GM18858 (cell line): ENCODE data around the gene KCND1.

ENCODE experiments used
- ATAC-seq: cut with Tn5 transposase; IDR thresholded peaks from one replicate; pipeline ENCODE4 v1.9.1; 2021; ENCODE audit not compliant: unreplicated experiment

The KCND1 gene

GRCh38 chrX:48939524-48940228, 32.0 kb downstream of the KCND1 start:
- ATAC-seq: no peak

- ATAC-seq: peak; percentile 43
These were observed 32.8 kb downstream of the KCND1 start for GRCh38 chrX:48938721-48939425.

DNA sequence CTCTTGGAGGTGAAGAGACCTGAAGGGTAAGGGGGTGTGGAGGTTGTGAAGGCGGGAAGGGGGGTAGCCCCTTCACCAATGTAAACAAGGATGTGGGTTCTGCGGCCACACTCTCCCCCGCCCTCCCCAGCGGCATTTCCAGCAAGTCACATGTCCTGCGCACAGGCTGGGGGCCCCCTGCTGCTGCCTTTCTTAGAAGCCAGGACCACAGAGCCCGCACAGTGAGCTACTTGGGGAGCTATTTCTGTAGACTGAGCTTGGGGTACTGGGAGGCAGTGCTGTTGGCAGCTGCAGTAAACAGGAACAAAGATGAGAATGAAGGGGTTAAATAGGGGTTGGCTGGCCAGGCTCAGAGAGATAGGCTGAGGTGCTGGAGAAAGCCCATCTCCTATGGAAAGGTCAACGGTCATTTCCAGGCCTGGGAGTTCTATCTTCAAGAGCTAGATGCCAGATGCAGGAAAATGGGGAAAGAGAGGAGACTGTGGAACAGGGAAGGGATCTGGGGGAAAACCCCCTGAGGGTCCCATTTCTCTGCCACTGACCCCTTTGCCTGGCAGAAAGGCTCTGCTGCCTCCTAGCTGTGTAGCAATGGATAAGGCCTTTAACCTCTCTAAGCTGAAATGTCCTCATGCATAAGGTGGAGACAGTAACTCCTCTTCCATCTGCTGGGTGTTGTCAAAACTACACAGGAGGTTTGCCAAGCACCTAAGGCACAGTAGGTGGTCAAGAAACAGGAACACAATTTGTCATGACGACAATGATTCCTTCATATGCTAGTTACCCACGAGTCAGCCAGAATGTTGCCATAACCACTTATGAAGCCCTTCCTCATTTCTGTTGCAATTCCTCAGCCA, 34.4 kb downstream of the KCND1 start:
- ATAC-seq: peak; percentile 37

GRCh38 chrX:48936429-48937053, 35.1 kb downstream of the KCND1 start:
- no peak for ATAC-seq

GRCh38 chrX:48935301-48935670, 36.4 kb downstream of the KCND1 start:
- ATAC-seq: no peak

DNA sequence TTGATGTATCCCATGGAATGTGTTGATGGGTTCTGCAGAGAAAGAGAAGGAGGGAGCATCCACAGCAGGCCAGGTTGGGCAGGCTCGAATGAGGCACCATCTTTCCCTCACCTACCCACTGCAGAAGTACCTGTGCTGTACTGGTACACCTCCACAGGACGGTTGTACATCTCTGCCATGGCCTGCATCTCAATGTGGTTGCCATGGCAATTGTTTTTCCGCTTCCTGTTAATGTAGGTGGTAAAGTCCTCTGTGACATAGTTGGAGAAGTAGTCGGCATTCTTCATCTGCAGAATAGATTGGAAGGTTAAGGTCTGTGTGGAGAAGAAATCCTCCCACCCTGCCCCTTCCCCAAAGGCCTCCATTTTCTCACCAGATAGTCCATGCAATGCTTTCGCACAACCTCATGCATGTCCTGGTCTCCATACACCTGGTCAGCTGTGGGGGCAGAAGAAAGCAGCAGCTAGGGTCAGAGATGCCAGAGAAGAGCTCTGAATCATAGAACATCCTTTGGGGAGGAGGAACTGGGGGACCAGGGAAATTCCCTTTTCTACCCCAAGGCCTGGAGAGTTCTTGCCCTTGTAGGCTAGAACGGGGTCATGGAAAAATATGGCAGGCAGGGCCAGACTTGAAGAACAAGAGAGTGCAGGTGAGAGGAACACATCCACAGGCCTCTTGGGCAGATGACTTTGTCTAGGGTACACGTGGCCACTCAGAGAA, 36.9 kb downstream of the KCND1 start:
- ATAC-seq: no peak

DNA sequence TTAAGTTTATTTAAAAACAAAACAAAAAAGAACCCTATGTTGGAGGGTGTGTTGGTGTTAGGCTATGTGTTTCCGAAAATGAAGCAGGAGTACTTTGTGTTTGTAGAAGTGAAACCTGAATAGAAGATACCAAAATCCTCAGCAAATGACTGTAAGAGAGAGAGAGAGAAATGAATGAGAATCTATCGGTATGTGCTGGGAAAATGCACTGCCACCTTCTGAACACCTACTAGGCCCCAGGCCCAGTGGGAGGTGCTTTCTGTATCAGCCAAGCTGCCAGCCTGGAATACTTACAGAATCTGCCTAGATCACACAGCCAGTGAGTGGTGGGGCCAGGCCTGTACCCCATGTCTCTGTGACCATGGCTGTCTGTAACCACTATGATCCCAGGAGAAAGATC, 37.9 kb downstream of the KCND1 start:
- ATAC-seq: peak; percentile 34

- ATAC-seq: no peak
These were observed 43.8 kb downstream of the KCND1 start for GRCh38 chrX:48927736-48928382.

- ATAC-seq: no peak
These were observed 44.5 kb downstream of the KCND1 start for GRCh38 chrX:48927123-48927522.

DNA sequence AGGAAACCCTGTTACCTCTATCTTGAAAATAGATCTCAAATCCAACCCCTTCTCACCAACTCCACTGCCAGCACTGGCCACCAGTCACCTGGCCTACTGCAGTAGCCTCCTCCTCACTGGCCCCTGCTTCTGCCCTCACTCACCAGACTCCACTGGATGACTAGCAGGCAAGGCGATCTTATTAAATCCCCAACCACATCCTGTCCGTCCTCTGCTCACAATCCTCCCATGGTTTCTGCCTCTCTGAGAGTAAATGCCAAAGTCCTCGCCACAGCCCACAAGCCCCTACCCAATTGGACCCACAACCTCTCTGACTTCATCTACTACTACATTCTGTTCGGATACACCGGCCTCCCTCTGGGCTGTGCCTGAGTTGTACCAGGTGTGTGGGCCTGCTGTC, 47.4 kb downstream of the KCND1 start:
- ATAC-seq: no peak

DNA sequence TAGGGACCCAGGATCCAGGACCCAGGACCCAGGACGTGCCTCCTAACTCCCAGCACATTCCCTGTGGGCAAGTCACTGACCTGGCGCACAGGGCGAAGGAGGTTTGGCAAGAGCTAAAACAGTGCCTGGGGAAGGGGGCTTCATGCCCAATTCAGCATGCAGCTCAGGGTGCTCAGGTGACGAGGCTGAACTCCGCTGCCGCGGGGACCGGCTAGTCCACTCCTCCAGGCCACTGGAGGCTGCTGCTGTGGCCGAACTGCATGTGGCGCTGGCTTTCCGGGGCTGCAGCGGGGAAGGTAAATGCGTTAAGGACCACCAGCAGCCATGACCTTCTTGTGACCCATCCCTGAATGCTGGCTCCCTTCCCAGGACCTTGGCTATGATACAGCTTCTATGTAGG, 47.9 kb downstream of the KCND1 start:
- no peak for ATAC-seq

- no peak for ATAC-seq
These were observed 50.9 kb downstream of the KCND1 start for GRCh38 chrX:48920718-48921104.

DNA sequence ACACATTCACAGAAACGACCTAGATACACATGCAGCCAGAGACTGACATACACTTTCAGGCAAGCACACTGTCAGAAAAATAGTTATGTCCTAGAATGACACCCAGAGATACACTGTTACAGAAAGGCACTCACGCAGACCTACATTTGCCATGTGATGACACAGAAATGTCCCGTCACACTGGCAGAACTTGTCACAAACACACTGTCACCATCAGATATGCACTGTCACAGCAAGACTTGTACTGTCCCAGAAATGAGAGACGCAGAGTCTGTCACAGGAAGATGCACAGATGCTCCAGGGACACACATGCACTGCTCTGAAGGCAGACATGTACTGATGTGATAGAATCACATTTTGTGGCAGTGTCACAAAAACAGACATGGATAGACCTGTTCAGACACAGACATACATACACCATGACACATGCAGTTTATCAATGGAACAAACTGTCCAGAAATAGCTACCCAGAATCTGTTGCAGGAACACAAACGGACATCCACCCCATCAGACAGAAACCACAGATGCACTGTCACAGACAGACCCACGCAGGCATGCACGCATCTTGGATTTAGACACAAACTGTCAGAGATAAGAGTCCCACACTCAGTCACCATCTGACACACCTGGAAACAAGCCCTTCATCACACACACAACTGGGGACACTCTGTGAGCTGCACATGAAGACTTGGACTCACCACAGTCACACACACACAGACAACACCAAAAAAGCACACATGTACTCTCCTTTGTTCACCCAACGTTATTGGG, 51.5 kb downstream of the KCND1 start:
- ATAC-seq: no peak

DNA sequence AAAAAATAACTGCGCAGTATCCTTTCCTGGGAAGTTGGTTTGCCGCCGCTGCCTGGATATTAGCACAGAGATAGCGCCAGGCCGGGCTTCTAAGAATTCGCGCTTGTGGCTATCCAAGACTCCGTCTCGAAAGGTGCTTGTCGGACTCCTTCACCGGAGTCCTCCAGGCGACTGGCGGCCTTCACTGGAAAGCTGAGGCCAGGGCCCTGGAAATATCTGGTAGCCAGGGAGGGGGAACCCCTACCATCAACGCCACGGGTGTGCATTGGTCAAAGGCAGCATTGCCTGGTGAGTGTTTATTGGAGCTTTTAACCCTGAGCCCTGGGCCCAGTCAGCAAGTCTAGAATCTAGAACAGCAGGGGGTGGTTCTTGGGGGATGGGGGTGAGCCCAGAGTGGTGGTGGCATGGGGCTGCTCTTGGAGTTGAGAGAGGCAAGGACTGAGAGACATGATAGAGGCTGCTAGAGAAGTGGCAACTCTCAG, 52.2 kb downstream of the KCND1 start:
- ATAC-seq: no peak

GRCh38 chrX:48918643-48919340, 52.9 kb downstream of the KCND1 start, which contains the start of gene PIM2:
TSS of gene PIM2 (minus strand) at chrX:48919024. CDS start at chrX:48918834, 190 bp downstream.
- peak; percentile 54 for ATAC-seq

- ATAC-seq: no peak
These were observed 53.4 kb downstream of the KCND1 start for GRCh38 chrX:48918301-48918642.

DNA sequence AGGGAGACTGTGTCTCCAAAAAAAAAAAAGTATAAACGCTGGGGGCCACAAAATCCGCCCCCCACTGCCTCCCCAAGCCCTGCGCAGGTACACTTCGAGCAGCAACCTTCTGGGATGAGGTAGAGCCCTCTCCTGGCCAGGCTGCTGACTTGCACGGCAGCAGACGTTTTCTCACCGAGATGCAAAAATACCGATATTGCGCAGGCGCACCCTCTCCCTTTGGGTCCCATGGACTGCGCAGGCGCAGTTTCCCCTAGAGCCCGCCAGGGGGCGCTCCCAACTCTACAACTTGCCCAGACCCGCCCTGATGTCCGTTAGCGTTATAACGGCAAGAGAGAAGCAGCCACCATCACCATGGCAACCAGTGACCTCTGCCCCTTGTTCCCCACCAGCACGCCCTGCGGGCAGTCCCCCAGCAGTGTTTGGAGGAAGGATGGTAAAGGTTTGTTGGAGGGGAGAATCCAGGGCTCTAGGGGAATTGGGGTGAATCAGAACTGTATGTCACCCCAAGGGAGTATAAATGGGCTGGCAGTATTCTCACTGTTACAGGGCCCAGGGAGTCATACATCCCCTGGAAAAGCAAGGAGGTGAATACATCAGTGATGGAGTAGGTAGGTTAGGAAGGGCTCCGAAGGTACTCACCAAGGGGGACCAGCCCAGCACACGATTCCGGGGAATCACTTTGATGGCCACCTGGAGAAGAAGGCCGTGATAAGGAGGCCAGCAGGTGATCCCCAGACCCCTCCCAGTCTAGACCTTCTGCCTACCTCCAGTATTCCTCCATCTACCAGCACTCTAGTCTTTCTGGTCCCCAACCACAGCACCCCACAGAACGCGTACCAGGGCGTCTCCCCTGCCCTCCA, 54.3 kb downstream of the KCND1 start:
- ATAC-seq: no peak
